ENCODE data around the gene CDON.

DNA sequence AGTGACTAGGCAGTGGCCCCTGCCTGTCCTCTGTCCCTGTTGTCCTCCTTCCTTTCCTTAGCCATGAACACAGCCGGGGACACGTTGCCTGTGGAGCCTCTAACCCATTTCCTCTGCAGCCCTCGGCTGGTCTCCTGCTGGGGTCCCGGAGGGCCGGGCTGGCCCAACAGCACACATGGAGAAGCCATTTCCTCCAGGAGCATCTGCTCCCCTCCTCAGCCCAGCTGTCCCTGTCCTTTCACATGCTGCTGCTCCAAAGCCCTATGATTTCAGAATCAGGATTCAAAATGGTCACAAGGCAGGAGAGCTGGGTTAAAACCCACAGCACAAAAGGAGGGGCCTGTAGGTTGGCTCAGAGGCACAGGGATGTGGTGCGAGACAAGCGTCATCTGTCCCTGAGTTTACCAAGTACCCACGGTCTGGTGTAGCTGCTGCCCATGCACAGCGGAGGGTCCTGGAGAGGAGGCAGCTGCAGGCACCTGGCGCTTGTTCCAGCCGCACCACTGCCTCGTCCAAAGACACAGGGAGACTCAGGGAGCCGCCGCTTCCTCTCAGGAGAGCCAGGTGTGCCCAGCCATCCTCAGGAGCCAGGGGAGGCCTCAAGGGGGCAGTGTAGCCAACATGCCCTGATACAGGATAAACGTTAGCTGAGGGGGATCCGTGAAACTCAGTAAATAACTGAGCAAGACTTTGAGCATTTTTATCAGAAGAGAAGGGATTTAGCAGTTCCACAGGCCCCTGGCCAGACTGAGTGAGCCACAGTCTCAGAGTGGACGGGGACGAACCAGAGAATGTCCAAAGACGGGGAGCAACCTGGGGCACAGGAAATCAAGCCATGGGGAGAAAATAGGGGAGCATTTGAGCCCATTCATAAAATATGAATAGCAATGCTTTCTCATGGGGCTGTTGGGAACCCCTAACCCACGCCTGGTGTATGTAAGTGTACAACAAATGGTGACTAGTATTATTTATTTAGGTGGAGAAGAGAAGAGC is 120.8 kb downstream of the CDON start:
- TF ChIP-seq, protein P1, sequence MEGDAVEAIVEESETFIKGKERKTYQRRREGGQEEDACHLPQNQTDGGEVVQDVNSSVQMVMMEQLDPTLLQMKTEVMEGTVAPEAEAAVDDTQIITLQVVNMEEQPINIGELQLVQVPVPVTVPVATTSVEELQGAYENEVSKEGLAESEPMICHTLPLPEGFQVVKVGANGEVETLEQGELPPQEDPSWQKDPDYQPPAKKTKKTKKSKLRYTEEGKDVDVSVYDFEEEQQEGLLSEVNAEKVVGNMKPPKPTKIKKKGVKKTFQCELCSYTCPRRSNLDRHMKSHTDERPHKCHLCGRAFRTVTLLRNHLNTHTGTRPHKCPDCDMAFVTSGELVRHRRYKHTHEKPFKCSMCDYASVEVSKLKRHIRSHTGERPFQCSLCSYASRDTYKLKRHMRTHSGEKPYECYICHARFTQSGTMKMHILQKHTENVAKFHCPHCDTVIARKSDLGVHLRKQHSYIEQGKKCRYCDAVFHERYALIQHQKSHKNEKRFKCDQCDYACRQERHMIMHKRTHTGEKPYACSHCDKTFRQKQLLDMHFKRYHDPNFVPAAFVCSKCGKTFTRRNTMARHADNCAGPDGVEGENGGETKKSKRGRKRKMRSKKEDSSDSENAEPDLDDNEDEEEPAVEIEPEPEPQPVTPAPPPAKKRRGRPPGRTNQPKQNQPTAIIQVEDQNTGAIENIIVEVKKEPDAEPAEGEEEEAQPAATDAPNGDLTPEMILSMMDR (conservative IDR thresholded peaks at IDR 0.05; ENCODE audit: low read depth, low read length) = peak; percentile 96
- TF ChIP-seq EZH2 (IDR thresholded peaks at IDR 0.05; ENCODE audit: low read length, unreplicated experiment) = no peak
- no peak for TF ChIP-seq EZH2phosphoT487 (IDR thresholded peaks at IDR 0.05; ENCODE audit: borderline replicate concordance, low read length)
